Stomach (tissue), 4 donors: ENCODE measurements around the gene FBXL7.

Experiments
- POLR2A ChIP-seq, 4 donors: fragments of 450-650 bp; IDR thresholded peaks; one replicate each; pipeline ENCODE4 v1.6.1; 2016; ENCODE audit warnings: antibody characterized with exemption in 4 of 4, control low read depth in 2 of 4, mild to moderate bottlenecking in 1 of 4, moderate library complexity in 1 of 4
- TF ChIP-seq, protein P1 (sequence below), 7 experiments: fragments of 450-650 bp in 4 of 7; fragments of 200-600 bp in 3 of 7; sonication (generic) in 3 of 7; IDR thresholded peaks; one replicate each; pipeline ENCODE4 v1.5.1; 2016 to 2019; ENCODE audit warnings: antibody characterized with exemption in 7 of 7, control low read depth in 2 of 7, mild to moderate bottlenecking in 1 of 7

DNA sequence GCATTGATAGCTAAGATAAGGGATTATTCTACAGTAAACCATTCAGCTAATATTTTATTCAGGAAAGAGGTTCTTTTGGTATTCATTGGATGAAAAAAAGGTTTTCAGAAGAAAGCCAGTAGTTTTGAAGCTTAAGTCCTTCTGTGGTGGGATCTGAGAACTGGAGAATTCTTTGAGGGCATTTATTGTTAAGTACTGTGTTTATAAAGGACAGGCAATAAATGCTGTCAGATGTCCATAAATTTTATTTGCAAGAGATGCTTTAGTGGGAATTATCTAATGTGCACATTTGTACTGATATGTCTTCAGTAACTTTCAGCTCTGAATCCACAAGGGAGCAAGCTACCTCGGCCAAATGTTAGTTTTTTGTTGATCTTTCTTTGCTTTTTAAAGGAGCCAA lies 358.3 kb downstream of the FBXL7 start:
- TF ChIP-seq, protein P1, sequence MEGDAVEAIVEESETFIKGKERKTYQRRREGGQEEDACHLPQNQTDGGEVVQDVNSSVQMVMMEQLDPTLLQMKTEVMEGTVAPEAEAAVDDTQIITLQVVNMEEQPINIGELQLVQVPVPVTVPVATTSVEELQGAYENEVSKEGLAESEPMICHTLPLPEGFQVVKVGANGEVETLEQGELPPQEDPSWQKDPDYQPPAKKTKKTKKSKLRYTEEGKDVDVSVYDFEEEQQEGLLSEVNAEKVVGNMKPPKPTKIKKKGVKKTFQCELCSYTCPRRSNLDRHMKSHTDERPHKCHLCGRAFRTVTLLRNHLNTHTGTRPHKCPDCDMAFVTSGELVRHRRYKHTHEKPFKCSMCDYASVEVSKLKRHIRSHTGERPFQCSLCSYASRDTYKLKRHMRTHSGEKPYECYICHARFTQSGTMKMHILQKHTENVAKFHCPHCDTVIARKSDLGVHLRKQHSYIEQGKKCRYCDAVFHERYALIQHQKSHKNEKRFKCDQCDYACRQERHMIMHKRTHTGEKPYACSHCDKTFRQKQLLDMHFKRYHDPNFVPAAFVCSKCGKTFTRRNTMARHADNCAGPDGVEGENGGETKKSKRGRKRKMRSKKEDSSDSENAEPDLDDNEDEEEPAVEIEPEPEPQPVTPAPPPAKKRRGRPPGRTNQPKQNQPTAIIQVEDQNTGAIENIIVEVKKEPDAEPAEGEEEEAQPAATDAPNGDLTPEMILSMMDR (IDR thresholded peaks at IDR 0.05), result no peak
- TF ChIP-seq POLR2A (IDR thresholded peaks at IDR 0.05), result no peak
